PFSK-1 (cell line): Measurements from ENCODE around the gene TNP2.

Experiments used
- FOXP2 ChIP-seq: optimal IDR thresholded peaks from 2 replicates; pipeline ENCODE3; 2011; ENCODE audit warnings: borderline replicate concordance, control low read depth, inconsistent platforms; ENCODE audit not compliant: insufficient read depth; ENCODE audit errors: extremely low read length, extremely low read depth
- POLR2AphosphoS5 ChIP-seq: IDR thresholded peaks from 2 replicates; pipeline ENCODE4 v1.6.1; 2012; ENCODE audit warnings: low read depth, mild to moderate bottlenecking, control low read depth, low read length, moderate library complexity
- REST ChIP-seq, 2 experiments: IDR thresholded peaks; 2 replicates each; pipeline versions ENCODE4 v1.6.1 to v1.8.0; 2011 to 2012; ENCODE audit warnings: low read depth in 2 of 2, low read length in 2 of 2, control low read depth in 1 of 2, inconsistent platforms in 1 of 2, mild to moderate bottlenecking in 1 of 2, moderate library complexity in 1 of 2; ENCODE audit not compliant: insufficient read depth in 1 of 2
- SIN3A ChIP-seq: IDR thresholded peaks from 2 replicates; pipeline ENCODE4 v1.6.1; 2012; ENCODE audit warnings: mild to moderate bottlenecking, low read length, moderate library complexity, borderline replicate concordance; ENCODE audit not compliant: insufficient read depth
- TAF1 ChIP-seq: IDR thresholded peaks from 2 replicates; pipeline ENCODE4 v1.6.1; 2012; ENCODE audit warnings: low read length, control low read depth, borderline replicate concordance; ENCODE audit not compliant: insufficient read depth

TNP2 gene

GRCh38 chr16:11251525-11252481 lies 17.3 kb downstream of the TNP2 start:
- no peak for TF ChIP-seq FOXP2
- peak; percentile 59; the same call in 1 of the 2 replicates for TF ChIP-seq POLR2AphosphoS5
- TF ChIP-seq TAF1: no peak
- TF ChIP-seq SIN3A: no peak
- TF ChIP-seq REST (IDR thresholded peaks at IDR 0.05; ENCODE audit: insufficient read depth in 1 of 2, low read depth in 2 of 2, low read length in 2 of 2): no peak

GRCh38 chr16:11250786-11251524 lies 18.2 kb downstream of the TNP2 start:
- no peak for TF ChIP-seq TAF1
- TF ChIP-seq REST (IDR thresholded peaks at IDR 0.05; ENCODE audit: insufficient read depth in 1 of 2, low read depth in 2 of 2, low read length in 2 of 2): no peak
- no peak for TF ChIP-seq SIN3A

GRCh38 chr16:11250091-11250785 lies 18.9 kb downstream of the TNP2 start:
- TF ChIP-seq SIN3A (no peak; the same call in 1 of the 2 replicates), POLR2AphosphoS5 (peak; percentile 59)

GRCh38 chr16:11249233-11250061 lies 19.7 kb downstream of the TNP2 start:
- TF ChIP-seq FOXP2: no peak
- no peak for TF ChIP-seq REST (IDR thresholded peaks at IDR 0.05; ENCODE audit: insufficient read depth in 1 of 2, low read depth in 2 of 2, low read length in 2 of 2)
- TF ChIP-seq SIN3A: no peak

- no peak for TF ChIP-seq POLR2AphosphoS5
- TF ChIP-seq TAF1: no peak
- no peak for TF ChIP-seq FOXP2
- TF ChIP-seq SIN3A: no peak
- no peak for TF ChIP-seq REST (IDR thresholded peaks at IDR 0.05; ENCODE audit: insufficient read depth in 1 of 2, low read depth in 2 of 2, low read length in 2 of 2)
Measured at GRCh38 chr16:11248133-11248532, 21.0 kb downstream of the TNP2 start.
